Vagina (tissue), 2 donors: ENCODE measurements around the gene NOA1.

ENCODE experiments used
- CTCF ChIP-seq, 3 experiments: fragments of 450-650 bp in 2 of 3; fragments of 200-600 bp in 1 of 3; sonication (generic) in 1 of 3; IDR thresholded peaks; one replicate each; pipeline ENCODE4 v1.5.1; 2017 to 2019; ENCODE audit warnings: antibody characterized with exemption in 3 of 3, mild to moderate bottlenecking in 2 of 3, moderate library complexity in 2 of 3
- POLR2A ChIP-seq, 2 donors: fragments of 450-650 bp; IDR thresholded peaks; one replicate each; pipeline ENCODE4 v1.6.1; 2017; ENCODE audit warnings: antibody characterized with exemption in 2 of 2, mild to moderate bottlenecking in 2 of 2, moderate library complexity in 2 of 2

- TF ChIP-seq CTCF (IDR thresholded peaks at IDR 0.05), result no peak
- no peak for TF ChIP-seq POLR2A (IDR thresholded peaks at IDR 0.05)
Measured at GRCh38 chr4:56914336-56914735, 63.1 kb downstream of the NOA1 start.
